Astrocyte of the cerebellum (primary cell): ENCODE data around the gene RAB11FIP4.

Experiments used
- DNase-seq: peaks from one replicate; pipeline ENCODE4 v3.0.0-alpha.2; 2011; ENCODE audit warnings: low read depth
- H3K4me3 ChIP-seq: 2 replicates; pipeline ENCODE4 v1.5.1; 2011; ENCODE audit warnings: mild to moderate bottlenecking, low read depth, low read length, moderate library complexity
- CTCF ChIP-seq: IDR thresholded peaks from 2 replicates; pipeline ENCODE4 v1.5.1; 2012; ENCODE audit warnings: low read length, low read depth, moderate library complexity, mild to moderate bottlenecking; ENCODE audit errors: missing control alignments
- in situ Hi-C: cut with HindIII; loops from 2 replicates; pipeline ENCODE4 v1.10.0; 2017; ENCODE audit warnings: low sequenced_read_pairs

The RAB11FIP4 gene

GRCh38 chr17:31522284-31522931 is 130.9 kb downstream of the RAB11FIP4 start:
- TF ChIP-seq CTCF, result no peak
- in situ Hi-C loops, result loop anchor here (5.0 kb wide), 1 partner anchor 85 kb away; no protein-coding TSS in a partner anchor
- H3K4me3 ChIP-seq, result no peak overlapping the region
- DNase-seq, result no peak

GRCh38 chr17:31522987-31523495 is 131.6 kb downstream of the RAB11FIP4 start:
- no peak for TF ChIP-seq CTCF

GRCh38 chr17:31523862-31524730 is 132.6 kb downstream of the RAB11FIP4 start:
- no peak for DNase-seq
- in situ Hi-C loops, result loop anchor here (5.0 kb wide), 1 partner anchor 87 kb away; no protein-coding TSS in a partner anchor
- H3K4me3 ChIP-seq, result no peak overlapping the region
- TF ChIP-seq CTCF, result no peak

More at GRCh38 chr17:31522987-31523495, 131.6 kb downstream of the RAB11FIP4 start:
- in situ Hi-C loops, result loop anchor here (5.0 kb wide), 1 partner anchor 86 kb away; no protein-coding TSS in a partner anchor
- no peak for DNase-seq
- H3K4me3 ChIP-seq, result no peak overlapping the region

- in situ Hi-C loops, result loop anchor here (5.0 kb wide), 1 partner anchor 88 kb away; no protein-coding TSS in a partner anchor
- peak; percentile 91 for TF ChIP-seq CTCF
- H3K4me3 ChIP-seq, result no peak overlapping the region
- peak; percentile 91 for DNase-seq
Observed at GRCh38 chr17:31524926-31525800, 133.7 kb downstream of the RAB11FIP4 start.

- in situ Hi-C loops, result no loop called here
- H3K4me3 ChIP-seq, result no peak overlapping the region
- no peak for DNase-seq
- TF ChIP-seq CTCF, result peak; percentile 43
Observed at GRCh38 chr17:31525801-31526549, 134.5 kb downstream of the RAB11FIP4 start.
